T-helper 22 cell (primary cell): ENCODE data around the gene TNFSF10.
A peak's percentile ranks its signal among the peaks of the same experiment; 100 is the strongest.
"Not testable (repeated sequence)": the region's sequence is repeated elsewhere in the genome, so short reads cannot be mapped to it uniquely, and the experiment has no call there.

ENCODE experiments used
- DNase-seq: peaks from one replicate; pipeline ENCODE4 v3.0.0-alpha.2; 2020; ENCODE audit warnings: low read depth

Gene TNFSF10

DNA sequence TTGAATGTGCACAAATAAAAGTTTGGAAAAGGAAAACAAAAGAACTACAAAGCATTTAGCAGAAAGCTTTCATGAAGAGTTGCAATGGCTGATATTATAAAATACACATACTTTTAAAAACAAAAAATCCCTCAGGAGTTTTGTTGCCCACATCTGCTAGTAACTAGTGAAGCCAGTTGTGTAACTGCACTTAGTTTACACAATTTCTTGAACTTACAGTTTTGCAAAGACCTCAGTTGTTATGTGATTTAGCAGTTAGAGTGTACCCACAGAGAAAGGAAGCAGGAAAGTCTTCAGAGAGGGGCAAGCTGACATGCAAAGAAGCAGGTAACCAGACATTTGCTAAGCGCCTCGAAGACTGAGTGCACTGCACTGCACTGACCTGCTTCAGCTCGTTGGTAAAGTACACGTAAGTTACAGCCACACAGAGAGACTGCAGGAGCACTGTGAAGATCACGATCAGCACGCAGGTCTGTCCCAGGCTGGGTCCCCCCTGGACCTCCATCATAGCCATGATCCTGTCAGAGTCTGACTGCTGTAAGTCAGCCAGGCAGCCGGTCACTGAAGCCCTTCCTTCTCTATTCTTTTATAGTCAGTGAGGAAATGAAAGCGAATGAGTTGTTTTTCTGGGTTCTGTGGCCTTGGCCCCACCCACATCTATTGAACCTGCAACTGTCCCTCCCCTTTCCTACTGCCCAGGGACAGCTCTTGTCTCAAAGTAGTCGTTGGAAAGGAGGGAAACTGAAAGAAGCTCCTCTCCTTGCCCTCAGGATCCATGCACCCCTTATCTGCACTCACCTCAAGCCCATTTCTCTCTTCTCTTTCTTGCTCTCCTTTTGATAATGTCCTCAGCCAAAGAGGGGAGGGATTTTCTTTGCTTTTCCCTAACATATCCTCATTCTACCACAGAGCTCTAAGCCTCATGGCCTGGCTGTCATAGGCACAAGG is at the start of gene TNFSF10:
Gene TNFSF10, minus strand, starts transcription at position 560 of the 948 bp plus-strand sequence. Its CDS starts 46 bp downstream, at position 514.
- DNase-seq = peak; percentile 40

DNA sequence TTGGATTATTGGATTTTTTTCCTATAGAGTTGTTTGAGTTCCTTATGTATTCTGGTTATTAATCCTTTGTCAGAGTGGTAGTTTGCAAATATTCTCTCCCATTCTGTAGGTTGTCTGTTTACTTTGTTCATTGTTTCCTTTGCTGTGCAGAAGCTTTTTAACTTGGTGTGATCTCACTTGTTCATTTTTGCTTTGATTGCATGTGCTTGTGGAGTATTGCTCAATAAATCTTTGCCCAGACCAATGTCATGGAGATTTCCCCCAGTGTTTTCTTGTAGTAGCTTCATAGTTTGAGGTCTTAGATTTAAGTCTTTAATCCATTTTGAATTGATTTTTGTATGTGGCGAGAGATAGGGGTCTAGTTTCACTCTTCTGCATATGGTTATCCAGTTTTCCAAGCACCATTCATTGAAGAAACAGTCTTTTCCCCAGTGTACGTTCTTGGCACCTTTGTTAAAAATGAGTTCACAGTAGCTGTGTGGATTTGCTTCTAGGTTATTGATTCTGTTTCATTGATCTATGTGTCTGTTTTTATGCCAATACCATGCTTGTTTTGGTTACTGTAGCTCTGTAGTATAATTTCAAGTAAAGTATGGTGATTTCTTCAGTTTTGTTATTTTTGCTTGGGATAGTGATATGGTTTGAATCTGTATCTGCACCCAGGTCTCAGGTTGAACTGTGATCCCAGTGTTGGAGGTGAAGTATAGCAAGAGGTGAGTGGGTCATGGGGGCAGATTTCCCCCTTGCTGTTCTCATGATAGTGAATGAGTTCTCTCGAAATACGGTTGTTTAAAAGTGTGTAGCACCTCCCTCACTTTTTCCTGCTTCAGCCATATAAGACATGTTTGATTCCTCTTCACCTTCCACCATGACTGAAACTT is 46.1 kb upstream of the TNFSF10 start:
- DNase-seq = no peak

DNA sequence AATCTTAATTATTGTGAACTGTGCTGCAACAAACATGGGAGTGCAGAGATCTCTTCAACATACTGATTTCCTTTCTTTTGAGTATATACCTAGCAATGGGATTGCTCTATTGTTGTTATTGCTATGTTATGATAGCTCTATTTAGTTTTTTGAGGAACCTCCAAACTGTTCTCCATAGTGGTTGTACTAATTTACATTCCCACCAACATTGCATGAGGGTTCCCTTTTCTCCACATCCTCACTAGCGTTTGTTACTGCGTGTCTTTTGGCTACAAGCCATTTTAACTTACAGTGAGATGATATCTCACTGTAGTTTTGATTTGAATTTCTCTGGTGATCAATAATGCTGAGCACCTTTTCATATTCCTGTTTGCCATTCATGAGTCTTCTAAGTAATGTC is 45.5 kb upstream of the TNFSF10 start:
- no peak for DNase-seq

GRCh38 chr3:172566785-172567184 is 43.6 kb upstream of the TNFSF10 start:
- not testable (repeated sequence) for DNase-seq

GRCh38 chr3:172564499-172564898 is 41.3 kb upstream of the TNFSF10 start:
- DNase-seq = no peak

- DNase-seq = peak; percentile 14
These were observed 39.9 kb upstream of the TNFSF10 start for GRCh38 chr3:172562871-172563865.

DNA sequence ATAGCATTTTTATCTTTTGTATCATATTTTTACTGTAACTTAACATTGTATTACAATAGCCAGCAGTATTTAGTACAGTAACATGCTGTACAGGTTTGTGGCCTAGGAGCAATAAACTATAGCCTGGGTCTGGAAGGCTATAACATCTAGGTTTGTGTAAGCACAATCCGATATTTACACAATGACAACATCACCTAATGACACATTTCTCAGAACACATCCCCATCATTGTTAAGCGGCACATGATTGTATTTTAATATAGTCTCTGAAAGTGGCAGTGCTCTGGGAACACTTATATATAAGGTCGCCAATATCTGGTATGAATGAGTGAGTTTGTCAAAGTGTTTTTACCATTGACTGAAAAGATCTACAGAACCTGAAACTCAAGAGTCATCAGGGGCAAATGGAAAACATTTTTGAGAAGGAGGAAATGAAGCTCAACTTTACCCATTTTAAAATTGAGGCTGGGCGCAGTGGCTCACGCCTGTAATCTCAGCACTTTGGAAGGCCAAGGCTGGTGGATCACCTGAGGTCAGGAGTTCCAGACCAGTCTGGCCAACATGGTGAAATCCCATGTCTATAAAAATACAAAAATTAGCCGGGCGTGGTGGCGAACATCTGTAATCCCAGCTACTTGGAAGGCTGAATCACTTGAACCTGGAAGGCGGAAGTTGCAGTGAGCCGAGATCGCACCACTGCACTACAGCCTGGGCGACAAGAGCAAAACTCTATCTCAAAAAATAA is 38.8 kb upstream of the TNFSF10 start:
- DNase-seq = no peak

DNA sequence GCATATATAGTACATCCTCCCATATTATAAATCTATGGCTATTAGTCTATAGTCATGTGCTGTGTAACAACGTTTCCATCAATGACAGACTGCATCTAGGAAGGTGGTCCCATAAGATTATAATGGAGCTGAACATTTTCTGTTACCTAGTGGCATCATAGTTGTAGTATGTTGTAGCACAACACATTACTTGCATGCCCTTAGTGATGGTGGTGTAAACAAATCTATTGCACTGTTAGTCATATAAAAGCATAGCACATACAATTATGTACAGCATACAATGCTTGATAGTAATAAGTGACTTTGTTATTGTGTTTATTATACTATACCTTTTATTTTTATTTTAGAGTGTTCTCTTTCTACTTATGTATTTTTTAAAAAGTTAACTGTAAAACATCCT is 37.4 kb upstream of the TNFSF10 start:
- DNase-seq = no peak

GRCh38 chr3:172560026-172560425 is 36.8 kb upstream of the TNFSF10 start:
- no peak for DNase-seq

DNA sequence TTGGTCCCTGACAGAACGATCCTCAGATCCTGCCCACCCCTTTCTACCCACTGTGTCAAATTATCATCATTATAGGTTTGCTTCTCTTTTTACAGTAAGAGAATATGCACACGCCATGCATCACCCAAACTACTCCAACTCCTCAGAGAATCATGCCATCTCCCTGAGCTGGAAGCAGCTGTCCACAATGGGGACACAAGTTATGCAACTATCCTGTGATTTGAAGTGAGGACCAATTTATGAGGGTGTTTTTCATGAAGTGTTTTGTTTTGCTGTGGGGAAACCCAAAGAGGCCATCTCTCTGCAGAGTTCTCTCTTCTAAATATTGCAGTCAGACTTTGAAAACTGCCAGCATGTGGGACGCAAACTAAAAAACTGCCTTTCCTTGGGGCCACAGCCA is 35.8 kb upstream of the TNFSF10 start:
- DNase-seq = no peak

GRCh38 chr3:172557515-172558220 is 34.4 kb upstream of the TNFSF10 start:
- no peak for DNase-seq

DNA sequence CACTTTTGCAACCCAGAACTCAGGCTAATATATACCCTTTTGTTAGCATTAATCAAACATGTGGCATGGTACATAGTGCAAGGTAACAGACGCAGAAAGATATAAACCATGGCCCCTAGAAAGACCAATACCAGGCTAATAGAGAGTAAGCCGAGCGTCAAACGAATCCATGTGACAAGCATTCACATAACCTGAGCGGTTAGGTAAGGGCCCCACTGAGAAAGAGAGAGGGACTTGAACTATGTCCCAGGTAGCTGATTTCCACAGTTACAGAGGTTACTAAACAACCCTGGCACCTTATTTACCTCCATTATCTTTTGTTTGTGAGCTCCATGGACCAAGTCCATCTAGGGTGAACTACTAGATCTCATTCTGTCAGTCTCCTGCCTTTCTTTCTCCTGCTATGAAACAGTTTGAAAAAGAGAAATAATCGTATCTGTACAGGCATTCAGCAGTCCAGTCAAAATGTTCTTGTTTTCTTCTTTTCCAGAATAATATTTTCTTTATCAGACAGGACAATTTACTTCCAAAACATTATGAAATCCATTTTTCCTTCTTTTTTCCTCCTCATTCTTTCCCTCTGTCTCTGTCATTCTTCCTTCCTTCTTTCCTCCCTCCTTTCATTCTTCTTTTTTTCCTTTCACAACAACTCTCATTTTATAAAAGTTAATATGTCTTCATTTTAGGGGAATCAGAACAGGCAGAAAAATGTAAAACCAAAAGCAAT is 30.5 kb upstream of the TNFSF10 start:
- DNase-seq = no peak

- DNase-seq = no peak
These were observed 29.4 kb upstream of the TNFSF10 start for GRCh38 chr3:172552607-172553006.

DNA sequence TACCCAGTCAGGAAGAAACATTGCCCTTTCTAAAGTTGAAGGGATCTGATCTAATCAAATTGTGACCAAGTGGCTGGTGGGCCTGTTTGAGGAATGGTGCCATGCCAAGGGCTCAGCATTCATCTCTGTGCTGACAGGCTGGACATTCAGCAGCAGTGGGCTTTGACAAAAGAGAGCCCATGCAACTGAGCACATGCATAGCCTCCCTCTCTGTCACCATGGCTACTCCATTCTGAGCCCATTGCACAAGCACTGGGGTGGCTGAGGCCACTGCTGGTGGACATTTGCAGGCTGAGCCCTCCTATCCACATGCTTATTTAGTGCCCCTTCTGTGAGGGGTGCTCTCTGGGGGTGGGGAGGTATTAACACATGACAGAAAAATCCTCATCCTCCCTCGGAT is 28.6 kb upstream of the TNFSF10 start:
- no peak for DNase-seq

- DNase-seq = peak; percentile 18
These were observed 27.2 kb upstream of the TNFSF10 start for GRCh38 chr3:172550347-172550943.

GRCh38 chr3:172549144-172549543 is 25.9 kb upstream of the TNFSF10 start:
- DNase-seq = no peak

DNA sequence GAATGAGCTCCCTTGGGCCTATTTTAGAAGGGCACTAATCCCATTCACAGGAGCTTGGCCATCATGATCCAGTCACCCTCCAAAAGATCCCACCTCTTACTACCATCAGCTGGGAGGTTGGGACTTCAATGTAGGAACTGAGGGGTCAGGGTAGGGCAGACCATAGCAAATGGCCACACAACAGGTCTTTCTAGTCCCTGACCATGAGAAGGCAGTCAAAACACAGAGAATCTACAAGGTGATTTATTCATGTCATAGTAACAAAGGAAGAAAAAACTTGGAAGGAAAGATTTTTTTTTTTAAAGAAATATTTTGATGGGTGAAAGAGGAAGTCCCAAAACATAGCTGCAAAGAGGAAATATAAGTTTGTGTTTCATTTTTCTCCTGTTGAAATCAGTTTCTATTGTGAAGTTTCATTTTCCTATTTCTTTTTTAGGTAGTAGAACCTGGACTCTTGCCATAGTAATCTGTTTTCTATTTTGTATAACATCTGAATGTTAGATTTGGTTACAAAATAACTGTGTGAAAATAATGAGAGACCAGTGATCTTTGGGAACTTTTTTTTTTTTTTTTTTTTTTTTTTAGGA is 23.5 kb upstream of the TNFSF10 start:
- DNase-seq = no peak

DNA sequence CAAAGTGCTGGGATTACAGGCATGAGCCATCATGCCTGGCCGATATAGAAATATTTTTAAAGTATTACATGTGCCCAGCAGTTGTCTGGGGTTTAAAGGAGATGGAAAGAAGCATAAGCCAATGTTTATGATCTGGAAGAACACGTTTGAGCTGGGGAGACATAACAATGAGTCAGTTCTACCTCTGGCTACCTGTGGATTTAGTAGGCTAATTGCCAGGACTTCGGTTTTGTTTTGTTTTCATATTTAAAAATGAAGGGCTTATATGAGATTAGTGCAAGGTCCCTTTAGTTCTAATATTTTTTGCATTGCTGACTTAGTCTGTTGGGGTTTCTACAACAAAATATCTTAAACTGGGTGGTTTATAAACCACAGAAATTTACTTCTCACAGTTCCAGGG is 22.9 kb upstream of the TNFSF10 start:
- DNase-seq = no peak

DNA sequence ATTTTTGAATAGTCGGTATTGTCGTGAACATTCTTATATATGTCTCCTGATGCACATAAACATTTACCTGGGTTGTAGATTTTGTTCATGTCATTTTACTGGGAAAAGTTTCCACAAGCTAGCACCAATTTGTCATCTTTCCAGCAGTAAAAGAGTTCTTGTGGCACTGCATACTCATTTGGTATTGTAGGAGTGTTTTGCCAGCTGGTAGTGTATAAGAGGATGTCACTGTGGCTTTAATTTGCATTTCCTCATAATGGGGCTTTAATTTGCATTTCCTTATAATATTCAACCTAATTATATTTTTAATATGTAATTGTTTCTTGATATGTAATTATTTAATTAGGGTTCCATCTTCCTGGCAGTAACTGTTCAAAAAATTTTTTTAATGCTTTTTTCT is 21.2 kb upstream of the TNFSF10 start:
- DNase-seq = no peak
